Activated CD8-positive, alpha-beta T cell treated with anti-CD3 and anti-CD28 coated beads, Interleukin-2, amount 10 ng/mL, durations not matched to agents 7 days and 5 days (primary cell): ENCODE measurements around the gene CDCP1. TPM values are rescaled to one million over a fixed set of nuclear protein-coding genes. Genes with fewer than 3 reads are reported as not detected.

ENCODE experiments used
- ATAC-seq: fragments of 150-1000 bp; cut with Tn5 transposase; one replicate; pipeline ENCODE4 v1.10.0; 2021; ENCODE audit warnings: moderate library complexity
- CTCF ChIA-PET: fragments of 350-600 bp; sonication (Branson Sonifier 250); formaldehyde crosslinking; loops from one replicate; lab custom pipeline; 2021; ENCODE audit warnings: antibody characterized with exemption; lab: Charles Lee
- POLR2A ChIA-PET: fragments of 350-600 bp; sonication (Branson Sonifier 250); formaldehyde crosslinking; loops from one replicate; lab custom pipeline; 2021; ENCODE audit warnings: antibody characterized with exemption; lab: Charles Lee
- DNase-seq: peaks from one replicate; pipeline ENCODE4 v3.0.0-alpha.2; 2020
- H3K27ac Mint-ChIP-seq: one replicate; pipeline ENCODE4 v1.8.0; 2021; ENCODE audit warnings: mild to moderate bottlenecking, mixed read lengths
- H3K27me3 Mint-ChIP-seq: one replicate; pipeline ENCODE4 v1.8.0; 2021; ENCODE audit warnings: low read depth, mixed read lengths
- H3K36me3 Mint-ChIP-seq: one replicate; pipeline ENCODE4 v1.8.0; 2021; ENCODE audit warnings: low read depth, mixed read lengths
- H3K4me1 Mint-ChIP-seq: one replicate; pipeline ENCODE4 v1.8.0; 2021; ENCODE audit warnings: low read depth, mixed read lengths
- H3K4me3 Mint-ChIP-seq: one replicate; pipeline ENCODE4 v1.8.0; 2021; ENCODE audit warnings: mild to moderate bottlenecking, mixed read lengths
- H3K9me3 Mint-ChIP-seq: one replicate; pipeline ENCODE4 v1.8.0; 2022; ENCODE audit warnings: mixed read lengths; ENCODE audit not compliant: insufficient read depth
- total RNA-seq, 2 experiments: library from RNA; stranded (reverse); gene quantifications; one replicate each; pipeline ENCODE4 v1.2.3, GENCODE V29; 2021

CDCP1 gene
- total RNA-seq, 2 experiments from 2014 or later = 16.4 to 17.7 TPM

GRCh38 chr3:45105855-45106671, 40.1 kb downstream of the CDCP1 start:
- peak; percentile 91 for DNase-seq
- Mint-ChIP-seq H3K4me3 (peak overlapping the region; percentile 16), H3K4me1 (peaks cover 87% of the 10 kb centered on the region), H3K27ac (peak overlapping the region; percentile 83), H3K9me3 (no peaks in the 10 kb centered on the region), H3K27me3 (peaks cover 8% of the 10 kb centered on the region), H3K36me3 (peaks cover 67% of the 10 kb centered on the region)
- peak; percentile 85 for ATAC-seq
- ChIA-PET POLR2A (interaction anchor here (0.6 to 2.8 kb wide), 4 partner anchors 12 to 58 kb away, joined by 3 to 10 read pairs (median 3); no protein-coding TSS in a partner anchor), CTCF (interaction anchor here (0.5 to 2.5 kb wide), 7 partner anchors 13 to 195 kb away, joined by 3 to 8 read pairs (median 6); no protein-coding TSS in a partner anchor)

GRCh38 chr3:45104715-45105711, 41.2 kb downstream of the CDCP1 start:
- H3K9me3 Mint-ChIP-seq = no peaks in the 10 kb centered on the region
- peaks cover 12% of the 10 kb centered on the region for H3K27me3 Mint-ChIP-seq
- peak overlapping the region; percentile 83 for H3K27ac Mint-ChIP-seq
- peak overlapping the region; percentile 16 for H3K4me3 Mint-ChIP-seq
- ChIA-PET CTCF (interaction anchor here (1.2 to 2.5 kb wide), 6 partner anchors 14 to 69 kb away, joined by 4 to 8 read pairs (median 6); no protein-coding TSS in a partner anchor), POLR2A (interaction anchor here (1.0 to 2.8 kb wide), 2 partner anchors 13 to 46 kb away, joined by 3 to 10 read pairs; no protein-coding TSS in a partner anchor)
- peaks cover 87% of the 10 kb centered on the region for H3K4me1 Mint-ChIP-seq
- ATAC-seq (no peak), DNase-seq (no peak)
- H3K36me3 Mint-ChIP-seq = peaks cover 68% of the 10 kb centered on the region

- peaks cover 21% of the 10 kb centered on the region for H3K27me3 Mint-ChIP-seq
- H3K4me1 Mint-ChIP-seq = peaks cover 86% of the 10 kb centered on the region
- peaks cover 68% of the 10 kb centered on the region for H3K36me3 Mint-ChIP-seq
- CTCF ChIA-PET = interaction anchor here (1.0 to 1.5 kb wide), 2 partner anchors 63 to 64 kb away, joined by 4 to 6 read pairs; no protein-coding TSS in a partner anchor
- no peak for ATAC-seq
- H3K27ac Mint-ChIP-seq = no peak overlapping the region
- H3K9me3 Mint-ChIP-seq = no peaks in the 10 kb centered on the region
- POLR2A ChIA-PET = interaction anchor here (0.7 kb wide), 1 partner anchor 14 kb away, joined by 3 read pairs; no protein-coding TSS in a partner anchor
- no peak for DNase-seq
- H3K4me3 Mint-ChIP-seq = no peak overlapping the region
Measured at GRCh38 chr3:45103753-45104714, 42.1 kb downstream of the CDCP1 start.

GRCh38 chr3:45103334-45103733, 42.8 kb downstream of the CDCP1 start:
- Mint-ChIP-seq H3K36me3 (peaks cover 65% of the 10 kb centered on the region), H3K27ac (no peak overlapping the region), H3K9me3 (no peaks in the 10 kb centered on the region), H3K4me3 (no peak overlapping the region), H3K4me1 (peaks cover 82% of the 10 kb centered on the region), H3K27me3 (peaks cover 26% of the 10 kb centered on the region)
- POLR2A ChIA-PET = interaction anchor here (0.7 kb wide), 1 partner anchor 15 kb away, joined by 3 read pairs; no protein-coding TSS in a partner anchor
- CTCF ChIA-PET = interaction anchor here (1.0 kb wide), 1 partner anchor 63 kb away, joined by 4 read pairs; no protein-coding TSS in a partner anchor
- DNase-seq (no peak), ATAC-seq (no peak)

- H3K36me3 Mint-ChIP-seq = peaks cover 55% of the 10 kb centered on the region
- peaks cover 58% of the 10 kb centered on the region for H3K4me1 Mint-ChIP-seq
- ChIA-PET POLR2A (interaction anchor here (1.3 kb wide), 1 partner anchor 10 kb away, joined by 3 read pairs; no protein-coding TSS in a partner anchor), CTCF (interaction anchor here (1.2 to 1.9 kb wide), 3 partner anchors 17 to 109 kb away, joined by 4 to 7 read pairs (median 5); no protein-coding TSS in a partner anchor)
- no peak overlapping the region for H3K4me3 Mint-ChIP-seq
- peak; percentile 77 for DNase-seq
- peak overlapping the region; percentile 79 for H3K27ac Mint-ChIP-seq
- H3K27me3 Mint-ChIP-seq = peaks cover 34% of the 10 kb centered on the region
- no peaks in the 10 kb centered on the region for H3K9me3 Mint-ChIP-seq
- ATAC-seq = peak; percentile 24
Measured at GRCh38 chr3:45100981-45101407, 45.2 kb downstream of the CDCP1 start.

- H3K4me1 Mint-ChIP-seq = peaks cover 39% of the 10 kb centered on the region
- peaks cover 59% of the 10 kb centered on the region for H3K36me3 Mint-ChIP-seq
- no peaks in the 10 kb centered on the region for H3K9me3 Mint-ChIP-seq
- ChIA-PET POLR2A (no interaction called here), CTCF (interaction anchor here (1.7 kb wide), 1 partner anchor 22 kb away, joined by 4 read pairs; no protein-coding TSS in a partner anchor)
- no peak overlapping the region for H3K4me3 Mint-ChIP-seq
- H3K27ac Mint-ChIP-seq = no peak overlapping the region
- no peak for DNase-seq
- no peak for ATAC-seq
- H3K27me3 Mint-ChIP-seq = peaks cover 36% of the 10 kb centered on the region
Measured at GRCh38 chr3:45098310-45098709, 47.9 kb downstream of the CDCP1 start.

- ChIA-PET CTCF (interaction anchor here (1.7 kb wide), 1 partner anchor 22 kb away, joined by 4 read pairs; no protein-coding TSS in a partner anchor), POLR2A (interaction anchor here (0.7 kb wide), 1 partner anchor 13 kb away, joined by 3 read pairs; no protein-coding TSS in a partner anchor)
- ATAC-seq (no peak), DNase-seq (no peak)
- Mint-ChIP-seq H3K27ac (no peak overlapping the region), H3K27me3 (peaks cover 36% of the 10 kb centered on the region), H3K36me3 (peaks cover 62% of the 10 kb centered on the region), H3K4me3 (no peak overlapping the region), H3K9me3 (no peaks in the 10 kb centered on the region), H3K4me1 (peaks cover 32% of the 10 kb centered on the region)
Measured at GRCh38 chr3:45097296-45097883, 48.8 kb downstream of the CDCP1 start.

- Mint-ChIP-seq H3K27me3 (peaks cover 36% of the 10 kb centered on the region), H3K4me3 (no peak overlapping the region), H3K27ac (no peak overlapping the region), H3K4me1 (peaks cover 26% of the 10 kb centered on the region), H3K9me3 (no peaks in the 10 kb centered on the region), H3K36me3 (peaks cover 66% of the 10 kb centered on the region)
- POLR2A ChIA-PET = no interaction called here
- DNase-seq (no peak), ATAC-seq (no peak)
- CTCF ChIA-PET = no interaction called here
Measured at GRCh38 chr3:45095916-45096526, 50.2 kb downstream of the CDCP1 start.

GRCh38 chr3:45093176-45093575, 53.0 kb downstream of the CDCP1 start:
- Mint-ChIP-seq H3K27ac (no peak overlapping the region), H3K36me3 (peaks cover 70% of the 10 kb centered on the region), H3K9me3 (no peaks in the 10 kb centered on the region), H3K4me3 (no peak overlapping the region), H3K4me1 (peaks cover 8% of the 10 kb centered on the region), H3K27me3 (peaks cover 17% of the 10 kb centered on the region)
- no peak for DNase-seq
- no peak for ATAC-seq
- CTCF ChIA-PET = no interaction called here
- POLR2A ChIA-PET = interaction anchor here (0.5 kb wide), 1 partner anchor 601 kb away, joined by 3 read pairs; no protein-coding TSS in a partner anchor
